GM21576 (cell line): ENCODE measurements around the gene A2ML1.
"Not testable (repeated sequence)": the region's sequence is repeated elsewhere in the genome, so short reads cannot be mapped to it uniquely, and the experiment has no call there.

Experiments
- ATAC-seq: cut with Tn5 transposase; IDR thresholded peaks from one replicate; pipeline ENCODE4 v1.9.1; 2021; ENCODE audit warnings: mild to moderate bottlenecking, moderate library complexity; ENCODE audit not compliant: unreplicated experiment

The A2ML1 gene

GRCh38 chr12:8816448-8817050 is 5.9 kb upstream of the A2ML1 start:
- no peak for ATAC-seq

GRCh38 chr12:8817856-8818255 is 4.6 kb upstream of the A2ML1 start:
- no peak for ATAC-seq

GRCh38 chr12:8818526-8818925 is 3.9 kb upstream of the A2ML1 start:
- no peak for ATAC-seq

GRCh38 chr12:8819666-8819980 is 2.8 kb upstream of the A2ML1 start:
- no peak for ATAC-seq

GRCh38 chr12:8820676-8821407 is 1.6 kb upstream of the A2ML1 start:
- not testable (repeated sequence) for ATAC-seq

GRCh38 chr12:8821591-8821990 is 830 bp upstream of the A2ML1 start:
- no peak for ATAC-seq

- no peak for ATAC-seq
Observed at GRCh38 chr12:8823565-8824300, 1.3 kb downstream of the A2ML1 start.

DNA sequence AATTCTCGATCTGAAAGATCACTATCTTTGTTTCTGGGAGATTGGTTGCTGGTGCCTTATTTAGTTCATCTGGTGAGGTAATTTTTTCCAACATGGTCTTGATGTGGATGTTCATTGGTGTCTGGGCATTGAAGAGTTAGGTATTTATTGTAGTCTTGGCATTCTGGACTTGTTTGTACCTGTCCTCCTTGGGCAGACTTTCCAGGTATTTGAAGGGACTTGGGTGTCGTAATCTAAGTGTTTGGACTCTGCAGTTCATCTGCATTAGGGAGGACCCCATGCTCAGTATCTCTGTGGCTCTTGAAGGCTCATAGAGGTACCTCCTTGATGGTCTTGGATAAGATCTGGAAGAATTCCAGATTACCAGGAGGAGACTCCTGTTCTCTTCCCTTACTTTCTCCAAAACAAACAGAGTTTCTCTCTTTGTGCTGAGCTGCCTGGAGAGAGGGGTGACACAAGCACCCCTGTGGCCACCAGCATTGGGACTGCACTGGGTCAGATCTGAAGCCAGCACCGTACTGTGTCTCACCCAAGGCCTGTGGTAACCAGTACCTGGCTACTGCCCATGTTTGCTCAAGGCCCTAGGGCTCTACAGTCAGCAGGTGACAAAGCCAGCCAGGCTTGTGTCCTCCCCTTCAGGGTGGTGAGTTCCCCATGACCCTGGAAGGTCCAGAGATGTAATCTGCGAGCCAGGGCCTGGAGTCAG is 5.3 kb downstream of the A2ML1 start:
- ATAC-seq: no peak

- ATAC-seq: no peak
Observed at GRCh38 chr12:8828257-8829124, 6.1 kb downstream of the A2ML1 start.

- no peak for ATAC-seq
Observed at GRCh38 chr12:8829125-8829518, 6.7 kb downstream of the A2ML1 start.

GRCh38 chr12:8829621-8830020 is 7.2 kb downstream of the A2ML1 start:
- no peak for ATAC-seq

GRCh38 chr12:8831116-8831515 is 8.7 kb downstream of the A2ML1 start:
- ATAC-seq: no peak

- ATAC-seq: no peak
Observed at GRCh38 chr12:8832500-8832899, 10.1 kb downstream of the A2ML1 start.

DNA sequence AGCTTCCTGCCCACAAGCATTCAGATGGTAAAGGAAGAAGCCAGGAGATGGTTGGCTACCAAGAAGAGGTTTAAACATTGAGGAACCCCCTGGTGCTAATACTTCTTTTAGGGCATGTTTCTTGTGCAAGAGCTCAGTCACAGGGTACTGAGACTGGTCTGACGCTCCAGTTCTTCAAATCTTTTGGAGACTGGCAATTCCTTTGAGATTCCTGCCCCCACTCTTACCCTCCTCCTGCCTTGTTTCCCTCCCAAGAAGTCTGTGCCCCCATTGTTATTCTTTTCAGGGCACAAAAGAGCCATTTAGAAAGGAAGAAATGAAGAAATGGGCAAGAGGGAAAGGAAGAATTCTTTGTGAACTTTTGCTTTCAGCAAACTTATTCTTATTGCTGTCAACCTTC is 11.8 kb downstream of the A2ML1 start:
- ATAC-seq: no peak

- no peak for ATAC-seq
Observed at GRCh38 chr12:8837291-8837690, 14.9 kb downstream of the A2ML1 start.

DNA sequence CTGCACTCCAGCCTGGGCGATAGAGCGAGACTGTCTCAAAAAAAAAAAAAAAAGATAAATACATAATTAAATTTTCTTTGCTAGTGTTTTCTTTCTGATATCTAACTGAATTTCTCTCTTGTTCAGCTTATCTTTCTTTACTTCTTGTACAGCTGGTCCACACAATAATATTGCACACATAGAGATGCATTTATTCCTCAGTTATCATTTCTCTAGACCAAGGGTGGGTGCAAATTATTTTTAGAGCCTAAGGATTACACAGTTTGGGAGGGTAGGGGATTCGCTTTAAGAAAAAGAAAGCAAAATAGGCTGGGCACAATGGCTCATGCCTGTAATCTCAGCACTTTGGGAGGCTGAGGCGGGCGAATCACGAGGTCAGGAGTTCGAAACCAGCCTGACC is 17.9 kb downstream of the A2ML1 start:
- ATAC-seq: no peak

GRCh38 chr12:8840938-8841633 is 18.7 kb downstream of the A2ML1 start:
- ATAC-seq: no peak

- ATAC-seq: no peak
Observed at GRCh38 chr12:8841778-8842177, 19.4 kb downstream of the A2ML1 start.

DNA sequence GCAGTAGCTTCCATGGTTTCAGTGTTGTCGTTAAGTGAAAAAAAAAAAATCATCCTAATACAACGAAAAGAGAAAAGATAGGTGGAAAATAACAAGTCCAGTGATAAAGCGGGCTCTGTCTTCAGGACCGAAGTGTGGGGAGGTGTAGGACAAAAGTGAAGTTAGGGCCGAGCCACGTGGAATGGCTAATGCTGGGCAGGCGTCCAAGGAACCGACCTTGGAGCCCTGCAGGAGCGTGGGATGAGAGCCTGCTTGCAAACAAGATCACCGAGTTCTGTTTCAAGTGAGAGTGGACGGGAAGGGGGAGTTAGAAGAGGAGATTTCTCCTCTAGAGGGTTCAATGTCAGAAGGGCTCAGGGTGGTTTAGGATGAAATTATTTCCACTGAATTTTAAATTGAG is 22.2 kb downstream of the A2ML1 start:
- ATAC-seq: no peak

DNA sequence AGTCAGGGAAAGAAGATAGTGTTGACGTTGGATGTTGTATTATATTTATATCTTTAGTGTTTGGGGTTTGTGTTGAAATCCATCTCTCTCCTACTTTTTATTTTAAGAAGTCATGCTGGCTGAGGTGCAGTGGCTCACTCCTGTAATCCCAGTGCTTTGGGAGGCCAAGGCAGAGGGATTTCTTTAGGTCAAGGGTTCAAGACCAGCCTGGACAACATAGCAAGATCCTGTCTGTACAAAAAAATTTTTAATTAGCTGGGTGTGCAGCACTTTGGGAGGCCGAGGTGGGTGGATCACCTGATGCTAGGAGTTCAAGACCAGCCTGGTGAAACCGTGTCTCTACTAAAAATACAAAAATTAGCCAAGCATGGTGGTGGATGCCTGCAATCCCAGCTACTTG is 23.9 kb downstream of the A2ML1 start:
- no peak for ATAC-seq
